ENCODE data around the gene LRRK2.
"Not testable (repeated sequence)": the region's sequence is repeated elsewhere in the genome, so short reads cannot be mapped to it uniquely, and the experiment has no call there.

The LRRK2 gene

DNA sequence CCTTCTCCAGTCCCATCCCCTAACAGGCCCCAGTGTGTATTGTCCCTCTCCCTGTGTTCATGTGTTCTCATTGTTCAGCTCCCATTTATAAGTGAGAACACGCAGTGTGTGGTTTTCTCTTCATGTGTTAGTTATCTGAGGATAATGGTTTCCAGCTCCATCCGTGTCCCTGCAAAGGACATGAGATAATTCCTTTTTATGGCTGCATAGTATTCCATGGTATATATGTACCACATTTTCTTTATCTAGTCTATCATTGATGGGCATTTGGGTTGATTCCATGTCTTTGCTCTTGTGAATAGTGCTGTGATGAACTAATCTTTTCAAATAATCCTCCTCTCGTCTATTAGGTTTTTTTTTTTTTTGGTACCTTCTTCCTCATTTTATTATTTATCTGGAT, 25.9 kb downstream of the LRRK2 start:
- not testable (repeated sequence) for DNase-seq

DNA sequence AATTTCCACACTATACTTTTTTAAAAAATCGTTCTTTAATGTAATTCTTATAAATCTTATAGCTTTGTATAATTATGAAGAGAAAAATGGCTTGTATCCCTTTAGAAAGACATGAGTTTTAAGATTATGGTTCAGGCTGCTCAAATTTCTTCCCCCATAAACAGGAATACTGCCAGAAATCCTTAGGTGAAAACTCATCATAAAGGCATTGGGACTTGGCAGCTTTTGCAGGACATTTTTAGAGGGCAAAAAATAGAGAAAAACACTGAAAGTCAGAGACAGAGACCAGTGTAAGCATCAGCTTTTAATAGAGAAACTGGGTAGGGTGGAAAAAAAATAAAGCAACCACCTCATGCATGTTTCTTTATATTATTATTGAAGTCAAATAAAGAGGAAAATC, 29.1 kb downstream of the LRRK2 start:
- no peak for DNase-seq

DNA sequence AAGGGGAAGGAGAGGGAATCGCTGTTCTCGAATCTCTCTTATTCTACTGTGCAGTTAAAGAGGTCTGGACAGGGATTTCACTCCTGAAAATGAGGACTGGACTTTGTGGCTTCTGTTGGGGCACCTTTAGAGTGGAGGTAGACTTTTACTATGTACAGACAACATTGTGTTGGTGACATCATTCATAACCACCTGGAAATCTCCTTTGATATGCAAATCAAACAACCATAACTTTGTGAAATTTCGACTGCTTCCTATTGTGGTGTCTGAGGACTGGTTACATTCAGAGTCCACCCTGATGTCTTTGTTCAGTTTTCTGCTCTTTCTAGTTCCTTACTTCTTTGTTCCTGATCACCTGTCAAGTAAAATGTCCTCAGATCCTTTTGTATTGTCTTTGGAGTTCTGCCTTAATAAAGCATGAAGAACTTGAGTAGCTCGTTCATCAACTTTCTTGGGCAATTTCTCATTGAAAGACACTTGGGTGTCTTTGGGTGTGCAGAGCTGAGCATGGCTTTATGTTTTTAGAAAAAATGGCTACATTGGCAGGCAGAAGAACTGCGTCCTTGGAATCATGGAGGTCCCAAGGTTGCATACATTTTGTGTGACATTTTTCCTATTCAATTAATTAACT, 29.8 kb downstream of the LRRK2 start:
- no peak for DNase-seq

DNA sequence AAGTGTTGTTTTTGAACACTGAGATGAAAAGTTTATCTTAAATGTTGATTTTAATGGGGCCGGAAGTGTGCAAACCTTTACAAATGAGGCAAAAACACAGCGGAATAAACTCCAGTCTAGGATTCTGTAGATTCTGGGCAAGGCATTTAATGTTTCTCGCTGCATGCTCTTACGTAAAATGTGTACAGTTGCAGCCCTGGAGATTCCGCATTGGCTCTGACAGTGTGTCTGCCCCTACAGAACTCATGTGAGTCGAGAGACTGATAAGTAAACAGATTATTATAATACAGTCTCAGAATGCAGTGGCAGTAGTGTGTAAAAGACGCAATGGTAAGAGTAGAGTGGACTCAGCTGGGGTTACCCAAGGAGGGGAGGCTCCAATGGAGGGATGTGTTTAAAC, 33.6 kb downstream of the LRRK2 start:
- DNase-seq = no peak

DNA sequence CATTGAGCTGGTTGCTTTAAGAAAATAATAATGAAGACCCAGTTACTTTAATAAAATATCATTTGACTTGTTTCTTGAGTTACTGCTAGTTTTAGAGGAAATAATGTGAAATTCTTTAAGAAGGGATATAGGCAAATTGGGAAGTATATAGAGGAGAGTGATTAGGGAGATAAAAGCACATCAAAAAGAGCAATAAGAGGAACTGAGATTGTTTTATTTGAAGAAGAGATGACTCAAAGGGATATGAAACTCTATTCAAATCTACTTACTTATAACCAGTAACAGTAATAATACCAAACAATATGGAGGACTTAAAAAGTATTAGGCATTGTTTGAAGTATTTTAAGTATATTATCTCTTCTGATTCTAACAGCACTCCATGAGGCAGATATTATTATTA, 37.1 kb downstream of the LRRK2 start:
- no peak for DNase-seq

DNA sequence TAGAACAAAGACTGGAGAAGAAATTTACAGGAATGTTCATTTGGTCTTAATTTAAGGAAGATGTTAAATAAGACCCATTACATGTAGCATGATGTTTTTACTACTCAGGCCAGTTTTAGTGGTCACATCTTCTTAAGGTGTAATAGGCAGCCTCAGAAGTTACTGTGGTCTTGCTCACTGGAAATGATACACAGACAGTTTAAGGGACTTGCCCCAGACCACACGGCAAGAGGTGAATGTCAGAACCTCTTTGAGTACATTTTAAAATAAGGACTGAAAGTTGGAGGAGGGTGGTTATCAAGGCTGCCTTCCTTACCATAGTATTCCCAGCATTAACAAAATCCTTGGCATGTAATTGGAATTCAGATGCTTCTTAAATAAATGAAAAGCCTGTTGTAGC, 37.9 kb downstream of the LRRK2 start:
- no peak for DNase-seq

DNA sequence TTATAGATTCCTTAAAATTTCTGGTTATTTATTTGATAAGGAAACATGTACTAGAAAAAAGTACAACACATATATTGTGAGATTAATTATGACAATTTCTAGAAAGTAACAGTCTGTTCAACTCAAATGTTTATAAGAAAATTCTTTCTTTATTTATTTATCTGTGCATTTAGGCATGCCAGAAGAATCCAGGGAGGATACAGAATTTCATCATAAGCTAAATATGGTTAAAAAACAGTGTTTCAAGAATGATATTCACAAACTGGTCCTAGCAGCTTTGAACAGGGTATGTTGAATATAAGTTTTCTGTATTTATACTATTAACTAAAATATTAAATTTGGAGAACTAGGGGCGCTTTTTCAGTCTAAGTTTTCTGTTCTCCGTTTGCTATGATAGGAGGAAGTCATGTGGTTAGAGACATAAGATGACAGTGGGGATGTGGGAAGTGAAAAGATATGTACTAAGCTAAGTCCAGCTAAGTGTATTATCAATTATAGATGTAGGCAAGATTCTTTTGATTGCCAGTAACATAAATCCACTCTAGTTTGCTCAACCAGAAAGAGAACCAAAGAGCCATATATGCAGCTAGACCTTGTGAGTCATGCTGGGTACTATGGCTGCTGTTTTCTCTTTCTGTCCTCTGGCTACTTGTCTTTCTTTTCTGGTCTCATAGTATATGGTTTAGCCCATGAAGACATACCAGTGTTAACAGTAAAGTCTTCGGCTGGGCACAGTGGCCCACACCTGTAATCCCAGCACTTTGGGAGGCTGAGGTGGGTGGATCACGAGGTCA, 39.0 kb downstream of the LRRK2 start:
- DNase-seq = no peak

DNA sequence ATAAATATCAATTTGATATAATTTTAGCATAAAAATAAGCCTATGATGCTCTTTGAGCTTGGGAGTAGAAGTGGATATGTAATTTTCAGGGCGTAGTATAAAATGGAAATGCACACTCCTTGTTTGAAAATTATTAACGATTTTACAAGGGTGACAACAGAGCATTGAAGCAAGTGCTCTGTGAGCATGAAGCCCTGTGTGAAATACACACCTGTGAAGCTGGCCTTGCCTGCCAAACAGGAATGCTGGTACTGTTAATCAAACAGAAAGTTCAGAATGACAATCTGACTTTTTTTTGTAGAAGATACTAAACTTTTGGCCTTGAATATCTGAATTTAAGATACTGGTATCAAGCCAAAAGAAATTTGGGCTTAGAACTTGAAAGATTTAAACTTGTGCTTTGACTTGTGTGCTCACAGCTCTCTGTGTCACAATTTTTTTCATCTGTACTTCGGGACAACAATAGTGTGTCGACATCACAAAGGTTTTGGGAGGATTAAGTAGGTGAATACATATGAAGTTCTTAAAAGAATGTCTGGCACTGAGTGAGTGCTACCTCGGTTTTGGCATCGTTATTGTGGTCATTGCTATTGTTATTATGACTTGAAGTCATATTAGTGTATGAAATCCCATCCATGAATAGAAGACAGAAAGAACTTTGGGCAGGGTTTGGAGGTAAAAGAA, 47.3 kb downstream of the LRRK2 start:
- DNase-seq = no peak

DNA sequence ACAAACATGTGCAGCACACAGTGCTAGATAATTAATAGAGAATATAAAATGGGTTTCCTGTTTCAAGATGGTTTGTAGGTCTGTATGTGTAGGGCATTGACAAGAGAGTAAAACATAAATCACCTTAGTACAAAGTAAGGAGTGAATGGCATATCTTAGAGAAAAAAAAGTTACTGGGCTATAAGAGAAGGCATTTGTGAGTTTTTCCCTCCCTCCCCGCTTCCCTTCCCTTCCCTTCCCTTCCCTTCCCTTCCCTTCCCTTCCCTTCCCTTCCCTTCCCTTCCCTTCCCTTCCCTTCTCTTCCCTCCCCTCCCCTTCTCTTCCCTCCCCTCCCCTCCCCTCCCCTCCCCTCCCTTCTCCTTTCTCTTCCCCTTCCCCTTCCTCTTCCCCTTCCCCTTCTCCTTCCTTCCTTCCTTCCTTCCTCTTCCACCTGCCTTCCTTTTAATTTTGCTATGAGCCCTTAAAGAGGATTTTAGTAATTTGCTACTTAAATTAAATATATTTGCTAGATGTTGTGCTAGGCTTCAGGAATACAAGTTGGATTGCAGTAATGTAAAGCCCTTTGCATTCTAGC, 57.1 kb downstream of the LRRK2 start:
- DNase-seq = no peak

DNA sequence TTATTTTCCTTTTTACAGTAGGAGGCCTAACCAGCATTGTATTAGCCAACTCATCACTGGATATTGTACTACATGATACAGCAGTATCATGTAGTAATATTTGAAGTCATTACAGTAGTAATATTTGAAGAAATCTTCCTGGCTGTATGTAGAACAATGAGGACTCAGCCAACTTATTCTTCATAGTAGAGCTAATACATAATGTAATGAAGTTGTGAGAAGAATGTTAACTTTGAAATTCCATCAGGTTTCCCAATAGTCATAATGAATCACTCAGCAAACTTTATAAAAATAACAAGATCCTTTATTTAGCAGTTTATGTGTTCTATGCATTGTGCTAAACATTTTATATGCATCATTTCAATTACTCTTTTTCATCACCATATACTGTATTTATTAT, 61.8 kb downstream of the LRRK2 start:
- DNase-seq = no peak

DNA sequence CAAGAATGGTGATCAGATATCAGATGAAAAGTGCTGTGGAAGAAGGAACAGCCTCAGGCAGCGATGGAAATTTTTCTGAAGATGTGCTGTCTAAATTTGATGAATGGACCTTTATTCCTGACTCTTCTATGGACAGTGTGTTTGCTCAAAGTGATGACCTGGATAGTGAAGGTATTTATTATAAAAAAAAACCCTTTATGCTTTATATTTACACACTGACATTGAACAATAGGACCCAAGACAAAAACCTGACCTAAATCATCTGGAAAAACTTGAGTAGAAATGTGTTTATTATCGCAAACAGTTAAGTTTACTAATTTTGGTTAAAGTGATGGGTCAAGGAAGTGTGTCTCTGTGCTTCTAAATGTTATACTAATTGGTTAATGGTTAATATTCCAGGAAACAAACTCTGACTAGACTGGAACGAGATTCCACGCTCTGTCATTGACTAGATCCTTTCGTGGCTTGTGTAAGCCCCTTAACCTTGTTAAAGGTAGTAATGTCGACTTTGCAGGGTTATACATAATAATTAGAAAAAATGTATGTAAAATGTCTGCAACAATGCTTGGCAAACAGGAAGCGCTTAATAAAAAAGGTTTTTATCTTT, 62.7 kb downstream of the LRRK2 start:
- DNase-seq = no peak

DNA sequence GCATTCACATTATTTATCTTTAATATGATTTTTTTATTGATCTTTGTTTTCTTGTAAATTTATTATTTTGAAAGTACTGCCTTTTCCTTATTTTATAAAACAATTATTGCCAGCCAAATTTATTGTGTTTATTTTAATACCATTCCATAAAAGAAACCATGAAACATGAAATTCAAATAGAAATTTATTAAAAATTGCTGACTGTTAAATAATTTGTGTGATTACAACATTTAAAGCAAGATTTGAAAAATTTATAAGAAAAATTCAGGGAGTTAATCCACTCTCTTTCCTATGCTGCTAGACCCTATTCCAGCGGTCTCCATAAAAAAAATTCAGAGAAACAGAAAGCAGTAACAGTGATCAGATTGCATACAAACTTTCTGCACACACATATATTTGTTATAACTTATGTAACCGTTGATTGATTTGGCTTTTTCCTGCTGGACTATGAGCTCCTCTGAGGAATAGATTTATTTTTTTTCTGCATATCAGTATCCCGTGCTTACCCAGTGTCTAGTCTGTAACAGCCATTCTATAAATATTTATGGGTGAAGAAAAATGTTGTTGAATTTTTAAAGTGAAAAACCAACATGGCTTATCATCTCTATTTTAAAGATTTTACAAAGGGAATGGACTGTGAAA, 68.1 kb downstream of the LRRK2 start:
- no peak for DNase-seq

DNA sequence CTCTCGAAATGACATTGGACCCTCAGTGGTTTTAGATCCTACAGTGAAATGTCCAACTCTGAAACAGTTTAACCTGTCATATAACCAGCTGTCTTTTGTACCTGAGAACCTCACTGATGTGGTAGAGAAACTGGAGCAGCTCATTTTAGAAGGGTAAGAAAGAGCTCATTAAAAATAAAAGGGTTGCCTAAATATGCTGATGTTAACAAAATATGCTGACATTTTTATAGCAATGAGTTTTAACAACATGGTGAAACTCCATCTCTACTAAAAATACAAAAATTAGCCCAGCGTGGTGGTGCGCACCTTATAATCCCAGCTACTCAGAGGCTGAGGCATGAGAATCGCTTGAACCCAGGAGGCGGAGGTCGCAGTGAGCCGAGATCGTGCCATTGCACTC, 73.5 kb downstream of the LRRK2 start:
- no peak for DNase-seq

DNA sequence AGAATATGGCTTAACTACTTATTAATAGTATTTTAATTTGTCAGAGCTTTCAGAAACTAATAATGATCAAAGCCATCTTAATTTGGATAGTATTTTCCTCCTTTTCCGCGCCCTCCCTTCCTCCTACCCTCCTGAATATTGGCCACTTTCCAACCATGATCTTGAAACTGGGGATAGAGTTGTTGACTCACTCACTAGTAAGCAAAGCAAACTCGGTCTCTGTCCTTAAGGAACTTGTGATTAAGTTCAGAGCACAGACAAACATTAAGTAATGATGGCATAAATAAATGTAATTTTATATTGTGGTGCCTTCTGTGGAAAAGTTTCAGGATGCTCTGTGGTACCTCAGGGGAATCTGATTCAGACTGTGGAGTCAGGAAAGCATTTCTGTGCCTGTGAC, 75.7 kb downstream of the LRRK2 start:
- DNase-seq = no peak

DNA sequence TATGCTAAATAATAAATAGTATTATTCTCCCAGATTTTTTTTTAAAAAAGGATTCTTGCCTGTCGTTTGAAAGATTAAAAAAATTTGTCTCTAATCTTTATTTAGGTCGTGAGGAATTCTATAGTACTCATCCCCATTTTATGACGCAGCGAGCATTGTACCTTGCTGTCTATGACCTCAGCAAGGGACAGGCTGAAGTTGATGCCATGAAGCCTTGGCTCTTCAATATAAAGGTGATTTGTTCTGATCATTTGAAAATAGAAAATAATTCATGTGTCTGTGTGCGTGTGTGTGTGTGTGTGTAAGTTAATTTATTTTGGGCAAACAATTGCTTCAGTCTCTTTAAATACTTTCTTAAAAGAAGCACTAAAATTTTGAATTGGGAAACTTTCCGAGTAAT, 84.2 kb downstream of the LRRK2 start:
- no peak for DNase-seq

DNA sequence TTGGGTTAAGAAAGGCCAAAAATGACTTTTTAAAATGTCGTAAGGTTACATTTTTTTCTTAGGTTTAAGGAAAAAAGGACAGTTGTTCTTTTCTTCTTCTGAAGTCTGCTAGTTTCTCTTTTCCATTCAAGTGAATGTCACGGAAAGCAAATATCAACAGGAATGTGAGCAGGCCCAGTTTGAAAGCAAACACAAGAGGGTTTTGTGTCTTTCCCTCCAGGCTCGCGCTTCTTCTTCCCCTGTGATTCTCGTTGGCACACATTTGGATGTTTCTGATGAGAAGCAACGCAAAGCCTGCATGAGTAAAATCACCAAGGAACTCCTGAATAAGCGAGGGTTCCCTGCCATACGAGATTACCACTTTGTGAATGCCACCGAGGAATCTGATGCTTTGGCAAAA, 85.4 kb downstream of the LRRK2 start:
- DNase-seq = no peak

DNA sequence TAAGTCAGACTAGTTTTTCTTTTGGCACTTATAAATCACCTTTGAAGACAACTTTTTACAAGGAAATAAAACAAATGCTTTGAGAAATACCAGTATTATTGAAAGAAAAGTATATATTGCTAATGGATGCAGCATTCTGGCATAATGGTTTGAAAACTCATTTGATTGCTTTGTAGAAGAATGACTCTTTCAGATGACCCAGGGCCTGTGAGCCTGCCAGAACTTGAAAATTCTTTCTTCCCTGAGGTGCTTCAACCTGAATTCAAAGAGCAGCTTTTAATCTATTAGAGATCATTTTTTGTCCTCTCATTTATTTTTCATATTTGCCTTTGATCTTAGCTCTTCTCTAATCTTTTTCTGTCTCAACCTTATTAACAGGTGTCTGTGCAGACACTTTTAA, 87.4 kb downstream of the LRRK2 start:
- DNase-seq = no peak

DNA sequence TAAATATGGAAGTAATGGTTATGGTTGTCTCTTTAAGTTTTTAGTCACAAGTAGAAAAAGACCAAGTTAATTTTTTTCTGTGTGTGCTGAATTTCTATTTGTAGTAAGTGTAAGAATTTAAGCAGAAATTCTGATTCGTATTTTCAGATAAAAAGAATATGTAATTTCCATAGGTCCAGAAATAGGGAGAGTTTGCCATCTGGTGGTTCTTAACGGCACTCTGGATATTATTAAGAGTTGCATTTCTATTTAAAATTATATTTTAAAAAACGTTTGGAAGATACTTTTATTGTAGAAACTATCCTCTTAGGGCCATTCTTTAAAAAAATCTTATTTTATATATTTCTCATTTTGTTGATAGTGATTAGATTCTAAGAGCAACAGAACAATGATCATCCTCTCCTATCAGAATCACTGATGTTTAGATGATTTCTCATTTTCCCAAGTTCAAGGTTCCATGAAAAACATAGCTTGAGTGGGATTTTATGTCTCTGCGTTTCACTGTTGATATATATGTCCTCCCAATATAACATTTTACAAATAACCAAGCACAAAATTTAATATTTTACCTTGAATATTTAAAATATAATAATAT, 88.3 kb downstream of the LRRK2 start:
- DNase-seq = no peak

DNA sequence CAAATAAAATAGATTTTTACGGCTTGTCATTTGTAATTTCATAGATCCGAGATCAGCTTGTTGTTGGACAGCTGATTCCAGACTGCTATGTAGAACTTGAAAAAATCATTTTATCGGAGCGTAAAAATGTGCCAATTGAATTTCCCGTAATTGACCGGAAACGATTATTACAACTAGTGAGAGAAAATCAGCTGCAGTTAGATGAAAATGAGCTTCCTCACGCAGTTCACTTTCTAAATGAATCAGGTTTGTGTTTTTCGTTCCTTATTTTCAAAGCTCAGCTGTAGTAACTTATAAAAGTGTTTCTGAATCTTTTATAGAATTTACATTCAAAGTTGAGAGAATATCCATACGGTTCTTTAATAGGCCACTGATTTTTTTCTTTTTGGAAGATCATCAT, 89.1 kb downstream of the LRRK2 start:
- no peak for DNase-seq

DNA sequence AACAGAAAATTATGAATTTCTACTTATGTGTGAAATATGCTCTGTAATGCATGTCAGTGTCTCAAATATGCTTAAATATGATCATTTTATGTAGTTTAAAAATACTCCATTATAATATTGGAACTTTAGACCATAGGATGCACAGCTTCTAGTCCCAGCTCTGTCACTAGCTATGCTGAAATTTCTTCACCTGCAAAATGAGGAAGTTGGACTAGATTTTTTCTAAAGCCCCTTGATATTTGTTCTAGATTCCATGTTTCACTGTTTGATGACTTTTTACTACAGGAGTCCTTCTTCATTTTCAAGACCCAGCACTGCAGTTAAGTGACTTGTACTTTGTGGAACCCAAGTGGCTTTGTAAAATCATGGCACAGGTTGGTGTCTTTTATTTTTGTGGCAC, 90.1 kb downstream of the LRRK2 start:
- no peak for DNase-seq

DNA sequence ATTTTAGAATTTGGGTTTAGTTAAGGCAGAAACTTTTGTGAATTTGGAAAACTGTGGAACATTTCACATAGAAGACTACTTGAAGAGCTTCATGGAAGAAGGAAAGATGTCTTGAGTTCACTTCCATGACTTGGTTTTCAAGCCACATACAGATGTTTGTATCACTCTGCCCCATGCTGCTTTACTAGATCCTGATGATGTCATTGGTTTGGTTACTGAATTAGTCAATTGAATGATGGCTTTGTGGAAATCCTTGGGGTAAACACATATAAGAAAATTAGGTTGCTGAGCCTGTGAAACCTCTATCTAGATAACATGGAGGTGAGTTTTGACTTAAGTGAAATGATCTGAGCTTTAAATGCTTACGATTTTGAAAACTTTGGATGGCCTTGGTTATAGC, 90.6 kb downstream of the LRRK2 start:
- no peak for DNase-seq

DNA sequence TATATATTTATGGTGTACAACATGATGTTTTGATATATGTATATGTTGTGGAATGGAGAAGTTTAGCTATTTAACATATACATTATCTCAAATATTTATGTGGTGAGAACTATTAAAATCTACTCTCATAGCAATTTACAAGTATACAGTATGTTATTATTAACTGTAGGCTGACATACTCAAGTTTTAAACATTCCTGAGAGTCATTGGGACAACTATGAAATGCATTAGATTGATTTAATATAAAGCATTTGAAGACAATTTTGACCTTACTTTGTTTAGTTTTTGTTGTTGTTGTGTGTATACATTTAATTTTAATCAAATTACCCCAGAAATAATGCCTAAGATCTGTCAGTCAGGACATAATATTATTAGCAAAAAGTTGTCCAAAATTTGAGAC, 99.5 kb downstream of the LRRK2 start:
- no peak for DNase-seq
